ENCODE measurements around the gene ADGRB3.
"Not testable (repeated sequence)": the region's sequence is repeated elsewhere in the genome, so short reads cannot be mapped to it uniquely, and the experiment has no call there.

DNA sequence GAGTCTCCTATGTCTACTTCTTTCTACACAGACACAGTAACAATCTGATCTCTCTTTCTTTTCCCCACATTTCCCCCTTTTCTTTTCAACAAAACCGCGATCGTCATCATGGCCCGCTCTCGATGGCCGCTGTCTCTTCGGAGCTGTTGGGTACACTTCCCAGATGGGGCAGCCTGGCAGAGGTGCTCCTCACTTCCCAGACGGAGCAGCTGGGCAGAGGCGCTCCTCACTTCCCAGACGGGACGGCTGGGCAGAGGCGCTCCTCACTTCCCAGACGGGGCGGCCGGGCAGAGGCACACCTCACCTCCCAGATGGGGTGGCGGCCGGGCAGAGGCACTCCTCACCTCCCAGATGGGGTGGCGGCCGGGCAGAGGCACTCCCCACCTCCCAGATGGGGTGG is 797.1 kb downstream of the ADGRB3 start:
- TF ChIP-seq, protein P1, sequence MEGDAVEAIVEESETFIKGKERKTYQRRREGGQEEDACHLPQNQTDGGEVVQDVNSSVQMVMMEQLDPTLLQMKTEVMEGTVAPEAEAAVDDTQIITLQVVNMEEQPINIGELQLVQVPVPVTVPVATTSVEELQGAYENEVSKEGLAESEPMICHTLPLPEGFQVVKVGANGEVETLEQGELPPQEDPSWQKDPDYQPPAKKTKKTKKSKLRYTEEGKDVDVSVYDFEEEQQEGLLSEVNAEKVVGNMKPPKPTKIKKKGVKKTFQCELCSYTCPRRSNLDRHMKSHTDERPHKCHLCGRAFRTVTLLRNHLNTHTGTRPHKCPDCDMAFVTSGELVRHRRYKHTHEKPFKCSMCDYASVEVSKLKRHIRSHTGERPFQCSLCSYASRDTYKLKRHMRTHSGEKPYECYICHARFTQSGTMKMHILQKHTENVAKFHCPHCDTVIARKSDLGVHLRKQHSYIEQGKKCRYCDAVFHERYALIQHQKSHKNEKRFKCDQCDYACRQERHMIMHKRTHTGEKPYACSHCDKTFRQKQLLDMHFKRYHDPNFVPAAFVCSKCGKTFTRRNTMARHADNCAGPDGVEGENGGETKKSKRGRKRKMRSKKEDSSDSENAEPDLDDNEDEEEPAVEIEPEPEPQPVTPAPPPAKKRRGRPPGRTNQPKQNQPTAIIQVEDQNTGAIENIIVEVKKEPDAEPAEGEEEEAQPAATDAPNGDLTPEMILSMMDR (IDR thresholded peaks at IDR 0.05; ENCODE audit: extremely low read depth in 1 of 2, insufficient read depth in 1 of 2, low read depth in 1 of 2, low read length in 2 of 2), result not testable (repeated sequence)
- TF ChIP-seq POLR2A (IDR thresholded peaks at IDR 0.05; ENCODE audit: low read depth, low read length); EZH2 (IDR thresholded peaks at IDR 0.05; ENCODE audit: borderline replicate concordance, low read depth, low read length, severe bottlenecking); POLR2AphosphoS5 (IDR thresholded peaks at IDR 0.05; ENCODE audit: insufficient read depth, low read depth, low read length): not testable (repeated sequence)
- TF ChIP-seq, protein P2, sequence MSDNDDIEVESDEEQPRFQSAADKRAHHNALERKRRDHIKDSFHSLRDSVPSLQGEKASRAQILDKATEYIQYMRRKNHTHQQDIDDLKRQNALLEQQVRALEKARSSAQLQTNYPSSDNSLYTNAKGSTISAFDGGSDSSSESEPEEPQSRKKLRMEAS (IDR thresholded peaks at IDR 0.05; ENCODE audit: insufficient read depth, insufficient read length), result not testable (repeated sequence)
